Measurements from ENCODE around the gene FEZF1.

FEZF1 gene

DNA sequence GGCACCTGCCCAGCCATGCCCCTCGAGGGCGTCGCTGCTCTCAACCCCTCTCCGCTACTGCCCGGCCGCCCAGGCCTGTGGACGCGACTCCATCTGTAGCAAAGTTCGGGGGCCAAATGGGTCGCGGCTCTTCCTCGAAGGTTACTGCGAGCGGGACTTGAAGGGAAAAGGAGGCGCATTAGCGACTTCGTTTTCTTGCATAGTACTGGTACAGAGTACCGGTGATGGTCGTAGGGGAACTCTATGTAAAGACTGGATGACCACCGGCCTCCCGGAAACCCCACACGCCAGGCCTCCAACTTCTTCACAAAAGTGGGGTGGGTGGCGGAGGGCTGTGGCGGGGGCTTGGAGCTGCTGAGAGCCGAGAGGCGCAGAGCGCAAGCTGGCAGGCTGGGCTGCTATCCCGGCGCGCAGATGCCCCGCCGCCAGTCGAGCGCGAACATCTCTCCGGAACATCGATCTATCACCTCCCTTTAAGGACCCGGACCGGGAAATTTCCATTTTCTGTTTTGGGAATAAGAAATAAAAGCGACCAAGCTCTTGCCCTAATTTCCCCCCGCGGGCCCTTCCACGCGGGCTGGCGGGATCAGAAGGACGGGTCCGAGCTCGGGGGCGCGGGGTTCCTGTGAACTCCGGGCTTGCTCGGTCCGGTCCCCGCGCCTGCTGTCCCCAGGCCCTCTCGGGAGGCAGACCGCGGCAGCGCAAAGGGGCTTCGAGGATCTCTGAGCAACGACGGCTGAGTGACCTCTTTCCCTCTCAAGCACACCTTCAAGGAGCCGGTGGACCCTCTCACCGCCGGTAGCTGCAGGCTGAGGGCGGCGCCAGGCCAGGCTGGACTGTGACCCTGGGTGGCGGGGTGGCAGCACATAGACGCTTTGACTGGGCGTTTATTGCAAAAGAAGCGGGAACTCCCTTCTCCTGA is 12.2 kb upstream of the FEZF1 start:
- H3K9me3 ChIP-seq (ENCODE audit: low read length) = peaks cover 6% of the 10 kb centered on the region
- H3K27ac ChIP-seq (ENCODE audit: low read depth, low read length) = no peak overlapping the region
- no peaks in the 10 kb centered on the region for H3K36me3 ChIP-seq (ENCODE audit: insufficient read depth, low read length)
- H3K9ac ChIP-seq (ENCODE audit: low read length) = no peak overlapping the region
- H3K4me3 ChIP-seq (ENCODE audit: low read depth in 1 of 2, low read length in 2 of 2) = no peak overlapping the region
- peaks cover 42 to 48% of the 10 kb centered on the region in 2 donors for H3K27me3 ChIP-seq (ENCODE audit: control insufficient read depth in 1 of 2, insufficient read depth in 2 of 2, low read length in 2 of 2)
- H3K4me1 ChIP-seq (ENCODE audit: insufficient read depth, low read length) = peaks cover 7% of the 10 kb centered on the region

DNA sequence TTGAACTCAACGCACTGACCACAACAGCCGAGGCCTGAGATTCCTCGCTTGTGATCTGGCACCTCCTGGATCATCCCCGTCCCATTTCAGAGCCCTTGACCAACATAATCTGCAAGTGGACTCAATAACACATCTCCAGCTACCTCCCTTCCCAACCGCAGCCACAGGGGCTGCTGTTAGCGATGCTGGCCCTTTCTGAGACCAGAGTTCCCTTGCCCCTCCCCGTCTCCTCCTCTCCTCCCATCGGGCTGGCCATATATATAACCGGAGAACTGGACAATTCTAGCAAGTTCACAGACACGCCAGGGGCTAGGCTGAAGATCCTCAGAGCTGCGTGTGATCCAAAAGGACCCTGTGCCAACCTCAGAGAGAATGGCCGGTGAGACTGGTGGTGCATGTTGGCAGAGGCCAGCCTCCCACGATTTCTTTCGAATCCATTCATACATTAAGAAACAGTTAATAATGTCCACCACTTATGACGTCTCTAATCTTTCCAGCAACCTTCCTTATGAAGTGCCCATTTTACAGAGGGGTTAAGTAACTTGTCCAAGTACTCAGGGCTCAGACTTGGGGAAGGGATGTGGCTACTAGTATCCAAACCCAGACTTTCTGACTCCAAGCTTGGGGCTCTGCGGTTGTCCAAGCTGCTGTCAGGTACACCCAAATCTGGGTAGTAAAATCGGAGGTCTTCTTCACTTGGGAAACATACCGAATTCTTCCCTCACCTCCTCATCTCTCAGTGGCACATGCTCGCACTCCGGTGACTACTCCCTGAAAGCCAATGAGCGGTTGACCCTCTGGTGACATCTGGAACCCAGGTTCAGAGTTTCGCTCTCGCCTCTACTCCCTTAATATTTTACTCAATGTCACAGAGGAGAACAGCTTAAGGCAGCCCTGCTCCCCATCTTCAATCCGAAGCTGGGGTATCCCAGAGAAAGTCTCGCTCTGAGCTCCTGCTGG is 11.2 kb upstream of the FEZF1 start:
- Histone ChIP-seq H3K27me3 (ENCODE audit: control insufficient read depth in 1 of 2, insufficient read depth in 2 of 2, low read length in 2 of 2) (peaks cover 52 to 57% of the 10 kb centered on the region in 2 donors), H3K9ac (ENCODE audit: low read length) (no peak overlapping the region), H3K4me1 (ENCODE audit: insufficient read depth, low read length) (peaks cover 7% of the 10 kb centered on the region), H3K9me3 (ENCODE audit: low read length) (peaks cover 6% of the 10 kb centered on the region), H3K4me3 (ENCODE audit: low read depth in 1 of 2, low read length in 2 of 2) (no peak overlapping the region), H3K36me3 (ENCODE audit: insufficient read depth, low read length) (no peaks in the 10 kb centered on the region), H3K27ac (ENCODE audit: low read depth, low read length) (no peak overlapping the region)

DNA sequence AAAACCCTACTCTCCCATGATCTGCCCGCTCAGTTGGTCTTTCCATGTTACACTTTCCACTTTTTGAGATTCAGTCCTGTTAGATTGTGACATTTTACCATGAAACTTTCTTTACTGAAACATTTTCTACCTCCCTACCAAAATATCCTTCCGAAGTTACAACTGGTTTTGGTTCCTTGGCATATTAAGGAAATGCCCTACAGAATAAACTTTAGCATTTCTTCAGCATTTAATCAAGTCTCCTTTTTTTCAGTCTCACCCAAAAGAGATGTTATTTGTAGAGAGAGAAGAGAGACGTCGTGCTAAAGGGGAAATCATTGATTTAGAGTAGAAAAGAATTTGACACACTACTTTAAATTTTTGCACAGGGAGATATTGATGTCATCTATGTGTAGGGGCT is 9.7 kb upstream of the FEZF1 start:
- Histone ChIP-seq H3K9me3 (ENCODE audit: low read length) (peaks cover 6% of the 10 kb centered on the region), H3K27ac (ENCODE audit: low read depth, low read length) (no peak overlapping the region), H3K4me1 (ENCODE audit: insufficient read depth, low read length) (peaks cover 13% of the 10 kb centered on the region), H3K4me3 (ENCODE audit: low read depth in 1 of 2, low read length in 2 of 2) (no peak overlapping the region), H3K36me3 (ENCODE audit: insufficient read depth, low read length) (no peaks in the 10 kb centered on the region), H3K27me3 (ENCODE audit: control insufficient read depth in 1 of 2, insufficient read depth in 2 of 2, low read length in 2 of 2) (peaks cover 65 to 72% of the 10 kb centered on the region in 2 donors), H3K9ac (ENCODE audit: low read length) (no peak overlapping the region)

GRCh38 chr7:122312789-122313188 is 8.2 kb upstream of the FEZF1 start:
- H3K9ac ChIP-seq (ENCODE audit: low read length) = no peak overlapping the region
- H3K27me3 ChIP-seq (ENCODE audit: control insufficient read depth in 1 of 2, insufficient read depth in 2 of 2, low read length in 2 of 2) = peaks cover 79 to 87% of the 10 kb centered on the region in 2 donors
- no peak overlapping the region for H3K27ac ChIP-seq (ENCODE audit: low read depth, low read length)
- no peak overlapping the region for H3K4me3 ChIP-seq (ENCODE audit: low read depth in 1 of 2, low read length in 2 of 2)
- peaks cover 6% of the 10 kb centered on the region for H3K9me3 ChIP-seq (ENCODE audit: low read length)
- H3K4me1 ChIP-seq (ENCODE audit: insufficient read depth, low read length) = peaks cover 13% of the 10 kb centered on the region
- H3K36me3 ChIP-seq (ENCODE audit: insufficient read depth, low read length) = no peaks in the 10 kb centered on the region

- Histone ChIP-seq H3K9ac (ENCODE audit: low read length) (no peak overlapping the region), H3K4me3 (ENCODE audit: low read depth in 1 of 2, low read length in 2 of 2) (no peak overlapping the region), H3K27me3 (ENCODE audit: control insufficient read depth in 1 of 2, insufficient read depth in 2 of 2, low read length in 2 of 2) (peaks cover 88 to 91% of the 10 kb centered on the region in 2 donors)
Observed at GRCh38 chr7:122311734-122312450, 7.3 kb upstream of the FEZF1 start.

GRCh38 chr7:122311050-122311700 is 6.6 kb upstream of the FEZF1 start:
- H3K4me1 ChIP-seq (ENCODE audit: insufficient read depth, low read length) = peaks cover 7% of the 10 kb centered on the region
- H3K27me3 ChIP-seq (ENCODE audit: control insufficient read depth in 1 of 2, insufficient read depth in 2 of 2, low read length in 2 of 2) = peaks cover 91% of the 10 kb centered on the region in 2 donors
- no peaks in the 10 kb centered on the region for H3K36me3 ChIP-seq (ENCODE audit: insufficient read depth, low read length)
- no peak overlapping the region for H3K27ac ChIP-seq (ENCODE audit: low read depth, low read length)
- H3K9ac ChIP-seq (ENCODE audit: low read length) = no peak overlapping the region
- H3K9me3 ChIP-seq (ENCODE audit: low read length) = peaks cover 6% of the 10 kb centered on the region
- H3K4me3 ChIP-seq (ENCODE audit: low read depth in 1 of 2, low read length in 2 of 2) = no peak overlapping the region

More at GRCh38 chr7:122311734-122312450, 7.3 kb upstream of the FEZF1 start:
- Histone ChIP-seq H3K27ac (ENCODE audit: low read depth, low read length) (no peak overlapping the region), H3K36me3 (ENCODE audit: insufficient read depth, low read length) (no peaks in the 10 kb centered on the region), H3K9me3 (ENCODE audit: low read length) (peaks cover 6% of the 10 kb centered on the region), H3K4me1 (ENCODE audit: insufficient read depth, low read length) (peaks cover 13% of the 10 kb centered on the region)

DNA sequence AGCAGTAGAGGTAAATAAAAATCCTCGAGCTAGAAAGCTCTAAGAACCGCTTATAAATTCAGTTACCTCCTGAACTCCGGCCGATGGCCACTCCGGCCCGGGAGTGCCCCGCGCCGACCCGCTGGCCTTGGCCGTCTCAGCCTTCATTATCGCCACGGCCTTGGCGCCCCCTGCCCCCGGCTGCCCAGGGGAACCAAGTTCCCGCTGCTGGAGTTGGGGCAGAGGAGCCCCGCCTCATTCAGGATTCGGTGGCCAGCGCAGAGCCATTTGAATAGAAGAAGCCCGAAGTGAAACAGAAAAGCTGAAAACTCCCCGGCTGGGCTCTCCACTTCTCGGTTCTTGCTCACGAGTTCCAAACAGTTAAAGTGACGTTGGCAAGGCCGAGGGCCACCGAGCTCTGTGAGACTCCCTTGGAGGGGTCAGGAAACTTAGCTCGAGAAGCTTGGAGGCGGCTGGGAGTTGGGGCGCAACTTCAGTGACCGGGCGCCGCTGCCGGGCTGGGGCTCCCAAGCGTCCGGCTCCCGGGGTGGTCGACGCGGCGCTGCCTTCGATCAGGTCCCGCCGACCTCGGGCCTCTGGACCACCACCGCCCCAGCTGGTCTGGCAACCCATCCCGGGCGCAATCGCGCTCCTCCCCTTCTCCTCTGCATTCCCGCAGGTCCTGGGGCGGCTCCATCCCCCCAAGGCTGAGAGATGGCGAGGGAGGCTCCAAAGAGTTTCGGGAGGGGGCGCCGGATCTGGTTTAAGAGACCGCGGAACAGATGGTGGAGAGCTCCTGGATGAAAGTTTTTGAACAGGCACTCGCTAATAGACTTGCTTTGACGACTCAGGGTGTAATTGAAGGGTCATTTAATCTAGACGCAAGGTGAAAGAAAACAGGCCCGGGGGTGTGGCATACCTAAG is 5.8 kb upstream of the FEZF1 start:
- Histone ChIP-seq H3K27ac (ENCODE audit: low read depth, low read length) (no peak overlapping the region), H3K4me1 (ENCODE audit: insufficient read depth, low read length) (peaks cover 10% of the 10 kb centered on the region)

DNA sequence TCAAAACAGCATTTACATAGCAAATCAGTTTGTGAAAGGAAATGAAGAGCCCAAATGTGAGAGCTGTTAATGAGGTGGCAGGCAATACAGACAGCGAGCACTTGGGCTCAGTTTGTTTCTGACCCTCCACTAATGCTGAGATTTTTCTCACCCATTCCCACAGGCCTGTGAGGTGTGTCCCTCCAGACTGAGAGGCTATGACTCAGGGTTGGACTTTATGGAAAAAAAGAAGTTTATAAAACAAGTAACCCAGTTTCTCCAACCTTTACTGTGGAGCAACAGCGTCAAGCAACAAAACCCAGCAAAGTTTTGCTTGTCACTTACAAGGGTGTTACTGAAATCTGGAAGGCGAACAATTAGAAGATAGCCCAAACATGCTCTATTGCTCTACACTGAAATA is 4.9 kb upstream of the FEZF1 start:
- H3K4me1 ChIP-seq (ENCODE audit: insufficient read depth, low read length) = peaks cover 13% of the 10 kb centered on the region
- H3K9ac ChIP-seq (ENCODE audit: low read length) = no peak overlapping the region
- no peak overlapping the region for H3K4me3 ChIP-seq (ENCODE audit: low read depth in 1 of 2, low read length in 2 of 2)
- peaks cover 91 to 92% of the 10 kb centered on the region in 2 donors for H3K27me3 ChIP-seq (ENCODE audit: control insufficient read depth in 1 of 2, insufficient read depth in 2 of 2, low read length in 2 of 2)
- H3K9me3 ChIP-seq (ENCODE audit: low read length) = peaks cover 6% of the 10 kb centered on the region
- no peak overlapping the region for H3K27ac ChIP-seq (ENCODE audit: low read depth, low read length)
- H3K36me3 ChIP-seq (ENCODE audit: insufficient read depth, low read length) = no peaks in the 10 kb centered on the region

More for the DNA sequence above, 5.8 kb upstream of the FEZF1 start:
- H3K9me3 ChIP-seq (ENCODE audit: low read length) = peaks cover 6% of the 10 kb centered on the region
- H3K4me3 ChIP-seq (ENCODE audit: low read depth in 1 of 2, low read length in 2 of 2) = peak overlapping the region; percentile 35 to 54
- no peaks in the 10 kb centered on the region for H3K36me3 ChIP-seq (ENCODE audit: insufficient read depth, low read length)
- H3K9ac ChIP-seq (ENCODE audit: low read length) = no peak overlapping the region
- H3K27me3 ChIP-seq (ENCODE audit: control insufficient read depth in 1 of 2, insufficient read depth in 2 of 2, low read length in 2 of 2) = peaks cover 89 to 91% of the 10 kb centered on the region in 2 donors

DNA sequence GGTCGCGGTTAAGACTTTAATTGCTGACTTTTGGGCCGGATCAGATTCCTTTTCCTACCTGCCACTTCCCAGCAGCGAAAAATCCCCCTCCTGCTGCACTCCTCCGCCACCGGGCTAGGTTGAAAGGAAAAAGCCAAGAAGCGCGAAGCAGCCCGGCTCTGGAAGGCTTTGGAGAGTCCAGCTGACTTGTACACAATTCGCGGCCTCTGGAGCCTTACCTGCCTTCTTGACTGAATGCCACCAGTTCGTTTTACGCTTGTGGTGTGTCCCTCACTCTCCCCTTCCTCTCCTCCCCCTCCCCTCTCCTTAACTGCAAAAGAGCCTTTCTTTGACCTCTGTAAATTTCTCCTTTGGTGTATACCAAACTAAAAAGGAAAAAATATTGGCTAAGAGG is 2.7 kb upstream of the FEZF1 start:
- Histone ChIP-seq H3K27ac (ENCODE audit: low read depth, low read length) (no peak overlapping the region), H3K4me1 (ENCODE audit: insufficient read depth, low read length) (peaks cover 13% of the 10 kb centered on the region), H3K36me3 (ENCODE audit: insufficient read depth, low read length) (no peaks in the 10 kb centered on the region), H3K9ac (ENCODE audit: low read length) (no peak overlapping the region), H3K4me3 (ENCODE audit: low read depth in 1 of 2, low read length in 2 of 2) (no peak overlapping the region), H3K27me3 (ENCODE audit: control insufficient read depth in 1 of 2, insufficient read depth in 2 of 2, low read length in 2 of 2) (peaks cover 93 to 100% of the 10 kb centered on the region in 2 donors), H3K9me3 (ENCODE audit: low read length) (no peaks in the 10 kb centered on the region)

Data from muscle layer of colon (tissue), 2 donors.